Fibroblast of lung (primary cell): Measurements from ENCODE around the gene KCTD2. TPM values are rescaled to one million over a fixed set of nuclear protein-coding genes. Genes with fewer than 3 reads are reported as not detected.

Experiments used
- DNase-seq, 2 donors: peaks; one replicate each; pipeline versions ENCODE4 v3.0.0 to v3.0.0-alpha.2; 2010; ENCODE audit warnings: low read depth in 2 of 2
- H2AFZ ChIP-seq: 2 replicates; pipeline ENCODE4 v1.5.1; 2012; ENCODE audit warnings: low read length, control low read depth, inconsistent platforms
- H3K27ac ChIP-seq: 2 replicates; pipeline ENCODE4 v1.5.1; 2011; ENCODE audit warnings: low read length, control low read depth; ENCODE audit not compliant: insufficient read depth
- H3K27me3 ChIP-seq: 2 replicates; pipeline ENCODE4 v1.5.1; 2011; ENCODE audit warnings: mild to moderate bottlenecking, low read length; ENCODE audit not compliant: control insufficient read depth, insufficient read depth
- H3K36me3 ChIP-seq: 2 replicates; pipeline ENCODE4 v1.5.1; 2011; ENCODE audit warnings: low read length; ENCODE audit not compliant: control insufficient read depth, insufficient read depth
- H3K4me1 ChIP-seq: 2 replicates; pipeline ENCODE4 v1.5.1; 2011; ENCODE audit warnings: low read length; ENCODE audit not compliant: control insufficient read depth, insufficient read depth; ENCODE audit errors: extremely low read depth
- H3K4me2 ChIP-seq: 2 replicates; pipeline ENCODE4 v1.5.1; 2011; ENCODE audit warnings: low read length, control low read depth; ENCODE audit not compliant: insufficient read depth; ENCODE audit errors: extremely low read depth
- H3K4me3 ChIP-seq, 4 experiments: fragments of 200-600 bp in 1 of 4; sonication (generic) in 1 of 4; replicated peaks in 1 of 4; 2 replicates each; pipeline ENCODE4 v1.5.1; 2011 to 2016; ENCODE audit warnings: low read length in 4 of 4, low read depth in 3 of 4, mild to moderate bottlenecking in 3 of 4, control low read depth in 2 of 4, inconsistent platforms in 1 of 4, mixed read lengths in 1 of 4; ENCODE audit not compliant: insufficient read depth in 1 of 4; ENCODE audit errors: control extremely low read depth in 1 of 4
- H3K79me2 ChIP-seq: 2 replicates; pipeline ENCODE4 v1.5.1; 2012; ENCODE audit warnings: mild to moderate bottlenecking, low read length, inconsistent platforms; ENCODE audit not compliant: control insufficient read depth, insufficient read depth
- H3K9ac ChIP-seq: 2 replicates; pipeline ENCODE4 v1.5.1; 2011; ENCODE audit warnings: mild to moderate bottlenecking, low read length, control low read depth; ENCODE audit not compliant: insufficient read depth
- H3K9me3 ChIP-seq: 2 replicates; pipeline ENCODE4 v1.5.1; 2012; ENCODE audit warnings: low read depth, low read length; ENCODE audit not compliant: control insufficient read depth, insufficient read depth
- H4K20me1 ChIP-seq: 2 replicates; pipeline ENCODE4 v1.5.1; 2011; ENCODE audit warnings: low read length; ENCODE audit not compliant: control insufficient read depth, insufficient read depth; ENCODE audit errors: extremely low read depth
- EZH2 ChIP-seq: IDR thresholded peaks from 2 replicates; pipeline ENCODE4 v1.5.1; 2012; ENCODE audit warnings: low read length, control low read depth, mild to moderate bottlenecking; ENCODE audit errors: missing control alignments
- polyA plus RNA-seq, 2 donors: library from polyadenylated mRNA; depleted of rRNA in 1 of 2; stranded (reverse) in 1 of 2; unstranded in 1 of 2; fragments of >200 nt; gene quantifications; 2 replicates each; pipeline ENCODE4 v1.2.1, GENCODE V29; 2011 to 2012; ENCODE audit warnings: missing spikeins in 1 of 2
- total RNA-seq: library from RNA; depleted of rRNA; stranded (reverse); fragments of >200 nt; gene quantifications from 2 replicates; pipeline ENCODE4 v1.2.1, GENCODE V29; 2014
- TF ChIP-seq, protein P1 (sequence below), 2 donors: IDR thresholded peaks in 1 of 2; conservative IDR thresholded peaks in 1 of 2; 1 replicate in 1 of 2; 2 replicates in 1 of 2; pipeline ENCODE4 v1.5.1; 2011 to 2012; ENCODE audit warnings: low read length in 2 of 2, control low read depth in 1 of 2, inconsistent platforms in 1 of 2, low read depth in 1 of 2, mild to moderate bottlenecking in 1 of 2

The KCTD2 gene
- total and polyA plus RNA-seq, 2 donors (not counting 1 experiment from before 2014, with no cell fraction given) = 17.7 to 29.5 TPM

DNA sequence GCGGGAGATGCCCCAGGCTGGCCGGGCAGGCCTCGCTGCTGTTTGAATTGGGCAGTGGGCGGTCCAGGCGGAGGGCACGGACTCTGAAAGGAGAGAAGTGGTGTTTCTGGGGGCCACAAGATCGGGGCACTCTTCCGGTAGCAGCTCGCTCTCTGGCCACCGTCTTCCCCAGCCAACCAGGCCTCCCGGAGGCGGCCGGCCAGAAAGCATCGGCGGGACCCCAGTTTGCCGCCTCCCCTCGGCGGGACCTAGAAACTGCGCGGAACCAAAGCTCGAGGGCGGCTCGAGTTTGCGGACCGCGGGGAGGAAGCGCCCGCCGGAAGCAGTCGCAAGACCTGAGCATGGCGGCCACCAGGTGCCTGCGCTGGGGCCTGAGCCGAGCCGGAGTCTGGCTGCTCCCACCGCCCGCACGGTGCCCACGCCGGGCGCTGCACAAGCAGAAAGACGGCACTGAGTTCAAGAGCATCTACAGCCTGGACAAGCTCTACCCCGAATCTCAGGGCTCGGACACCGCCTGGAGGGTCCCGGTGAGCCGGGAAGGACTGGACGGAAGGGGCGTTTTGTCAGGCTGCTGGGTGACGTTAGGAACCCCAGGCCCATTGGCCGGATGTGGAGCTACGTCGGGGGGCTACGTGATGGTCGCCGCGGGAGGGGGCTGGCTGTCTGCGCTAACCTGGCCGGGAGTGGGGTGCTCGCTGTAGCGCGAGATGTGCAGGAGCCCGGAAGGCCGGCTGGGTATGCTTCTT lies 34.5 kb upstream of the KCTD2 start, which contains the start of gene MRPL58:
Gene MRPL58 (plus strand): TSS at position 325 of the 746 bp plus-strand sequence. CDS start 17 bp downstream, at position 342.
- H3K9me3 ChIP-seq = no peaks in the 10 kb centered on the region
- H4K20me1 ChIP-seq = no peaks in the 10 kb centered on the region
- H3K4me1 ChIP-seq = peaks cover 11% of the 10 kb centered on the region
- H2AFZ ChIP-seq = peak within 1 kb of the TSS; percentile 94
- peaks cover 16% of the 10 kb centered on the region for H3K79me2 ChIP-seq
- H3K4me2 ChIP-seq = peak within 1 kb of the TSS; percentile 98
- peak within 1 kb of the TSS; percentile 86 for H3K27ac ChIP-seq
- no peak for TF ChIP-seq EZH2
- TF ChIP-seq, protein P1, sequence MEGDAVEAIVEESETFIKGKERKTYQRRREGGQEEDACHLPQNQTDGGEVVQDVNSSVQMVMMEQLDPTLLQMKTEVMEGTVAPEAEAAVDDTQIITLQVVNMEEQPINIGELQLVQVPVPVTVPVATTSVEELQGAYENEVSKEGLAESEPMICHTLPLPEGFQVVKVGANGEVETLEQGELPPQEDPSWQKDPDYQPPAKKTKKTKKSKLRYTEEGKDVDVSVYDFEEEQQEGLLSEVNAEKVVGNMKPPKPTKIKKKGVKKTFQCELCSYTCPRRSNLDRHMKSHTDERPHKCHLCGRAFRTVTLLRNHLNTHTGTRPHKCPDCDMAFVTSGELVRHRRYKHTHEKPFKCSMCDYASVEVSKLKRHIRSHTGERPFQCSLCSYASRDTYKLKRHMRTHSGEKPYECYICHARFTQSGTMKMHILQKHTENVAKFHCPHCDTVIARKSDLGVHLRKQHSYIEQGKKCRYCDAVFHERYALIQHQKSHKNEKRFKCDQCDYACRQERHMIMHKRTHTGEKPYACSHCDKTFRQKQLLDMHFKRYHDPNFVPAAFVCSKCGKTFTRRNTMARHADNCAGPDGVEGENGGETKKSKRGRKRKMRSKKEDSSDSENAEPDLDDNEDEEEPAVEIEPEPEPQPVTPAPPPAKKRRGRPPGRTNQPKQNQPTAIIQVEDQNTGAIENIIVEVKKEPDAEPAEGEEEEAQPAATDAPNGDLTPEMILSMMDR (conservative IDR thresholded peaks at IDR 0.05 in 1 of 2, IDR thresholded peaks at IDR 0.05 in 1 of 2; ENCODE audit: low read depth in 1 of 2, low read length in 2 of 2) = peak; percentile 52 to 55
- peak; percentile 87 to 92 for DNase-seq
- no peaks in the 10 kb centered on the region for H3K27me3 ChIP-seq
- peak within 1 kb of the TSS; percentile 93 for H3K9ac ChIP-seq
- peak within 1 kb of the TSS; percentile 59 to 97 (median 92) for H3K4me3 ChIP-seq
- no peaks in the 10 kb centered on the region for H3K36me3 ChIP-seq

DNA sequence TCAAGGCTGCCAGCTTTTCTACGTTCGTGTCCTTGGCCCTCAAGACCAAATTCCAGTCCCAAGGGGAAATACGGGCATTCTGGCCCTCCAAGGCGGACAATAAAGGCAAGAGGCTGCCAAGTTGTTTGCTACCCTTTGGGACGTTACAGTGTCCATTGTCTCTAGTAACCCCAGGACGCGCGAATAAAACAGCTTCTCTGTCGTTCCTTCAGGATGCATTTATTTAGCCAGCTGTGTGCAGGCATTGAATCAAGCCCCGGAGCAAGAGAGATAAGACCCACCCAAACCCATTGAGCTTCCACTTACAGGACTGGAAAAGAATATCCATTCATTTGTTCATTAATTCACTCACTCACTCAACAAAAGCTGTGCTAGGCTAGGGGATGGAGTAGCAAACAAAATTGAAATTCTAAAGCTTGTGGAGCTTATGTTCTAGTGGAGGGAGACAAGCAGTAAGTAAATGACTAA lies 33.9 kb upstream of the KCTD2 start:
- peaks cover 16% of the 10 kb centered on the region for H3K79me2 ChIP-seq
- no peaks in the 10 kb centered on the region for H3K27me3 ChIP-seq
- peak overlapping the region; percentile 93 for H3K9ac ChIP-seq
- no peaks in the 10 kb centered on the region for H4K20me1 ChIP-seq
- no peak for TF ChIP-seq EZH2
- TF ChIP-seq, protein P1 (conservative IDR thresholded peaks at IDR 0.05 in 1 of 2, IDR thresholded peaks at IDR 0.05 in 1 of 2; ENCODE audit: low read depth in 1 of 2, low read length in 2 of 2) = no peak
- peak overlapping the region; percentile 91 for H3K4me2 ChIP-seq
- peaks cover 11% of the 10 kb centered on the region for H3K4me1 ChIP-seq
- no peaks in the 10 kb centered on the region for H3K9me3 ChIP-seq
- peak overlapping the region; percentile 73 for H2AFZ ChIP-seq
- H3K27ac ChIP-seq = peak overlapping the region; percentile 86
- peak overlapping the region; percentile 59 to 97 (median 92) for H3K4me3 ChIP-seq
- no peaks in the 10 kb centered on the region for H3K36me3 ChIP-seq
- DNase-seq = no peak

DNA sequence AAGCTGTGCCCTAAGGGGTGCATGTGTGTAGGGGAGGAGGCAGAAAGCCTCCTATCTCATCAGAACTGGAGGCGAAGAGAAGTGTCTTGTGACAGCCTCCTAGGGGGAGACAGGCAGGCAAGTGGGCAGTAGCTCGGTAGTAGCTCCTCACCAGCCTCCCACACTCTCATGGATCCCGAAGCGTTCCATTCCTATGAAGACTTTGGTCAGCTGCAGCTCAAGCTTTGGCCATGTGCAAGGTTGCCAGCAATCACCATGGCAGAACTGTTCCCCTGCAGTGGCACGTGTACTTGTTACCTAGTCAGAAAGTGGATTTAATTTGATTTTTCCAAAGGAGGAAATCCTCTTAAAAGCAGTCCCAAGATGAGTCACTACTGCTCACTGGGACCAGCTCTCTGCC lies 27.9 kb upstream of the KCTD2 start:
- no peaks in the 10 kb centered on the region for H4K20me1 ChIP-seq
- peaks cover 13% of the 10 kb centered on the region for H3K36me3 ChIP-seq
- no peaks in the 10 kb centered on the region for H3K27me3 ChIP-seq
- no peak overlapping the region for H3K27ac ChIP-seq
- H3K4me2 ChIP-seq = no peak overlapping the region
- no peak overlapping the region for H3K9ac ChIP-seq
- H2AFZ ChIP-seq = no peak overlapping the region
- H3K4me1 ChIP-seq = no peaks in the 10 kb centered on the region
- DNase-seq = no peak
- no peaks in the 10 kb centered on the region for H3K9me3 ChIP-seq
- no peak for TF ChIP-seq EZH2
- TF ChIP-seq, protein P1 (conservative IDR thresholded peaks at IDR 0.05 in 1 of 2, IDR thresholded peaks at IDR 0.05 in 1 of 2; ENCODE audit: low read depth in 1 of 2, low read length in 2 of 2) = no peak
- H3K79me2 ChIP-seq = peaks cover 5% of the 10 kb centered on the region
- H3K4me3 ChIP-seq = no peak overlapping the region
